Measurements from ENCODE around the gene RFLNA. TPM values are rescaled to one million over a fixed set of nuclear protein-coding genes. Genes with fewer than 3 reads are reported as not detected.
A peak's percentile ranks its signal among the peaks of the same experiment; 100 is the strongest.

Gene RFLNA
- total and polyA plus RNA-seq, 2 of the 13 experiments (the other 11 are each of a cell fraction or from before 2014, with no cell fraction given), result not detected

DNA sequence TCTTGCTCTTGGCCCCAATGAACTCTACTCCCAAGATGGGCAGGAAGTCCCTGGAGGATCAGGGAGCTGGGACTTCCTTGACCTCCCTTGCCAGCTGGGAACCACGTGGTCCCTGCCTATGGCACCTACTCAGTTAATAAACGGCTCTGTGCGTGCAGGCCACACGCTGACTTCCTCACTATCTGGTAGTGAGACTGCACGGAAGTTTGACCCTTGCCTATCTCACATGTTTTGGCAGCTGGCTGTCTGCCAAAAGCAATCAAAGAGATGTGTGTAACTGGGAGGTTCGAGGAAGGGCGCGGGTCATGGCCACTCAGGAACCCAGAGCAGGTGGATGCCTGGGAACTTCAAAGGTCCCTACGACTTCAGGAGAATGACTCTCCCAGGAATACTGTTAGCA, 57.9 kb downstream of the RFLNA start (continued):
- TF ChIP-seq, protein P1, sequence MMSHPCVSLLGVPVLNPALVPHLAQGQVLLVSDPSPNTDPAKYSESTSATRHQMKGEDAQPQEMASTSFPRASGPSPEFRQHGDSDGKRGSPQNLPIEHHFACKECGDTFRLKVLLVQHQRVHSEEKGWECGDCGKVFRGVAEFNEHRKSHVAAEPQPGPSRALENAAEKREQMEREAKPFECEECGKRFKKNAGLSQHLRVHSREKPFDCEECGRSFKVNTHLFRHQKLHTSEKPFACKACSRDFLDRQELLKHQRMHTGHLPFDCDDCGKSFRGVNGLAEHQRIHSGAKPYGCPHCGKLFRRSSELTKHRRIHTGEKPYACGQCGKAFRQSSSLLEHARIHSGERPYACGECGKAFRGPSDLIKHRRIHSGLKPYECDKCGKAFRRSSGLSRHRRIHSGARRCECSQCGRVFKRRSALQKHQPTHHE (CRISPR knock-in tag; IDR thresholded peaks at IDR 0.05; ENCODE audit: borderline replicate concordance), result no peak
- TF ChIP-seq ZNF761 (CRISPR knock-in tag; conservative IDR thresholded peaks at IDR 0.05), result 0 out of 2 replicates have a peak, but pooled peaks have one; percentile 38
- TF ChIP-seq, protein P2, sequence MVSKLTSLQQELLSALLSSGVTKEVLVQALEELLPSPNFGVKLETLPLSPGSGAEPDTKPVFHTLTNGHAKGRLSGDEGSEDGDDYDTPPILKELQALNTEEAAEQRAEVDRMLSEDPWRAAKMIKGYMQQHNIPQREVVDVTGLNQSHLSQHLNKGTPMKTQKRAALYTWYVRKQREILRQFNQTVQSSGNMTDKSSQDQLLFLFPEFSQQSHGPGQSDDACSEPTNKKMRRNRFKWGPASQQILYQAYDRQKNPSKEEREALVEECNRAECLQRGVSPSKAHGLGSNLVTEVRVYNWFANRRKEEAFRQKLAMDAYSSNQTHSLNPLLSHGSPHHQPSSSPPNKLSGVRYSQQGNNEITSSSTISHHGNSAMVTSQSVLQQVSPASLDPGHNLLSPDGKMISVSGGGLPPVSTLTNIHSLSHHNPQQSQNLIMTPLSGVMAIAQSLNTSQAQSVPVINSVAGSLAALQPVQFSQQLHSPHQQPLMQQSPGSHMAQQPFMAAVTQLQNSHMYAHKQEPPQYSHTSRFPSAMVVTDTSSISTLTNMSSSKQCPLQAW (CRISPR knock-in tag; IDR thresholded peaks at IDR 0.05), result peak; percentile 83
- peak; percentile 97 for TF ChIP-seq NFIB (CRISPR knock-in tag; IDR thresholded peaks at IDR 0.05; ENCODE audit: borderline replicate concordance)
- 0 out of 2 replicates have a peak, but pooled peaks have one; percentile 34 for TF ChIP-seq ZNF205 (CRISPR knock-in tag; IDR thresholded peaks at IDR 0.05)
- no peak for TF ChIP-seq KAT2B (IDR thresholded peaks at IDR 0.05; ENCODE audit: borderline replicate concordance, low read depth, low read length)
- TF ChIP-seq AGO2 (optimal IDR thresholded peaks at IDR 0.05; ENCODE audit: low read depth, low read length), result no peak
- TF ChIP-seq NCOR1 (IDR thresholded peaks at IDR 0.05; ENCODE audit: borderline replicate concordance, low read length), result peak; percentile 72; the same call in 1 of the 2 replicates
- no peak for TF ChIP-seq HNRNPK (IDR thresholded peaks at IDR 0.05; ENCODE audit: low read depth, low read length, poor library complexity, severe bottlenecking)
- TF ChIP-seq, protein P3, sequence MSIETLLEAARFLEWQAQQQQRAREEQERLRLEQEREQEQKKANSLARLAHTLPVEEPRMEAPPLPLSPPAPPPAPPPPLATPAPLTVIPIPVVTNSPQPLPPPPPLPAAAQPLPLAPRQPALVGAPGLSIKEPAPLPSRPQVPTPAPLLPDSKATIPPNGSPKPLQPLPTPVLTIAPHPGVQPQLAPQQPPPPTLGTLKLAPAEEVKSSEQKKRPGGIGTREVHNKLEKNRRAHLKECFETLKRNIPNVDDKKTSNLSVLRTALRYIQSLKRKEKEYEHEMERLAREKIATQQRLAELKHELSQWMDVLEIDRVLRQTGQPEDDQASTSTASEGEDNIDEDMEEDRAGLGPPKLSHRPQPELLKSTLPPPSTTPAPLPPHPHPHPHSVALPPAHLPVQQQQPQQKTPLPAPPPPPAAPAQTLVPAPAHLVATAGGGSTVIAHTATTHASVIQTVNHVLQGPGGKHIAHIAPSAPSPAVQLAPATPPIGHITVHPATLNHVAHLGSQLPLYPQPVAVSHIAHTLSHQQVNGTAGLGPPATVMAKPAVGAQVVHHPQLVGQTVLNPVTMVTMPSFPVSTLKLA (IDR thresholded peaks at IDR 0.05), result peak; percentile 49
- TF ChIP-seq NFYC (CRISPR knock-in tag; IDR thresholded peaks at IDR 0.05), result no peak
- TF ChIP-seq FOXO1 (CRISPR knock-in tag; IDR thresholded peaks at IDR 0.05), result peak; percentile 49; the same call in 1 of the 2 replicates
- TF ChIP-seq STAT5B (CRISPR knock-in tag; IDR thresholded peaks at IDR 0.05), result no peak
- no peak for TF ChIP-seq KLF11 (CRISPR knock-in tag; IDR thresholded peaks at IDR 0.05)
- no peak for TF ChIP-seq NFKBIZ (CRISPR knock-in tag; IDR thresholded peaks at IDR 0.05)
- no peak for TF ChIP-seq ZNF670 (CRISPR knock-in tag; IDR thresholded peaks at IDR 0.05; ENCODE audit: borderline replicate concordance)
- TF ChIP-seq EHMT2 (IDR thresholded peaks at IDR 0.05; ENCODE audit: borderline replicate concordance, low read depth, low read length), result no peak
- peak; percentile 95 for TF ChIP-seq NFIC (IDR thresholded peaks at IDR 0.05; ENCODE audit: low read length)
- TF ChIP-seq, protein P4, sequence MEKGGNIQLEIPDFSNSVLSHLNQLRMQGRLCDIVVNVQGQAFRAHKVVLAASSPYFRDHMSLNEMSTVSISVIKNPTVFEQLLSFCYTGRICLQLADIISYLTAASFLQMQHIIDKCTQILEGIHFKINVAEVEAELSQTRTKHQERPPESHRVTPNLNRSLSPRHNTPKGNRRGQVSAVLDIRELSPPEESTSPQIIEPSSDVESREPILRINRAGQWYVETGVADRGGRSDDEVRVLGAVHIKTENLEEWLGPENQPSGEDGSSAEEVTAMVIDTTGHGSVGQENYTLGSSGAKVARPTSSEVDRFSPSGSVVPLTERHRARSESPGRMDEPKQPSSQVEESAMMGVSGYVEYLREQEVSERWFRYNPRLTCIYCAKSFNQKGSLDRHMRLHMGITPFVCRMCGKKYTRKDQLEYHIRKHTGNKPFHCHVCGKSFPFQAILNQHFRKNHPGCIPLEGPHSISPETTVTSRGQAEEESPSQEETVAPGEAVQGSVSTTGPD (CRISPR knock-in tag; IDR thresholded peaks at IDR 0.05), result peak; percentile 92
- peak; percentile 76; the same call in 1 of the 2 replicates for TF ChIP-seq HOXA3 (CRISPR knock-in tag; IDR thresholded peaks at IDR 0.05)
- no peak for TF ChIP-seq ARNT (IDR thresholded peaks at IDR 0.05)
- TF ChIP-seq, protein P5, sequence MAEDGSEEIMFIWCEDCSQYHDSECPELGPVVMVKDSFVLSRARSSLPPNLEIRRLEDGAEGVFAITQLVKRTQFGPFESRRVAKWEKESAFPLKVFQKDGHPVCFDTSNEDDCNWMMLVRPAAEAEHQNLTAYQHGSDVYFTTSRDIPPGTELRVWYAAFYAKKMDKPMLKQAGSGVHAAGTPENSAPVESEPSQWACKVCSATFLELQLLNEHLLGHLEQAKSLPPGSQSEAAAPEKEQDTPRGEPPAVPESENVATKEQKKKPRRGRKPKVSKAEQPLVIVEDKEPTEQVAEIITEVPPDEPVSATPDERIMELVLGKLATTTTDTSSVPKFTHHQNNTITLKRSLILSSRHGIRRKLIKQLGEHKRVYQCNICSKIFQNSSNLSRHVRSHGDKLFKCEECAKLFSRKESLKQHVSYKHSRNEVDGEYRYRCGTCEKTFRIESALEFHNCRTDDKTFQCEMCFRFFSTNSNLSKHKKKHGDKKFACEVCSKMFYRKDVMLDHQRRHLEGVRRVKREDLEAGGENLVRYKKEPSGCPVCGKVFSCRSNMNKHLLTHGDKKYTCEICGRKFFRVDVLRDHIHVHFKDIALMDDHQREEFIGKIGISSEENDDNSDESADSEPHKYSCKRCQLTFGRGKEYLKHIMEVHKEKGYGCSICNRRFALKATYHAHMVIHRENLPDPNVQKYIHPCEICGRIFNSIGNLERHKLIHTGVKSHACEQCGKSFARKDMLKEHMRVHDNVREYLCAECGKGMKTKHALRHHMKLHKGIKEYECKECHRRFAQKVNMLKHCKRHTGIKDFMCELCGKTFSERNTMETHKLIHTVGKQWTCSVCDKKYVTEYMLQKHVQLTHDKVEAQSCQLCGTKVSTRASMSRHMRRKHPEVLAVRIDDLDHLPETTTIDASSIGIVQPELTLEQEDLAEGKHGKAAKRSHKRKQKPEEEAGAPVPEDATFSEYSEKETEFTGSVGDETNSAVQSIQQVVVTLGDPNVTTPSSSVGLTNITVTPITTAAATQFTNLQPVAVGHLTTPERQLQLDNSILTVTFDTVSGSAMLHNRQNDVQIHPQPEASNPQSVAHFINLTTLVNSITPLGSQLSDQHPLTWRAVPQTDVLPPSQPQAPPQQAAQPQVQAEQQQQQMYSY (CRISPR knock-in tag; IDR thresholded peaks at IDR 0.05), result no peak
- peak; percentile 85 for TF ChIP-seq GATAD2A (CRISPR knock-in tag; IDR thresholded peaks at IDR 0.05)
